Activated T-helper 9 cell treated with anti-CD3 and anti-CD28 coated beads, Interleukin-2, amount 50 U/mL, for 16 hours (primary cell): Measurements from ENCODE around the gene RAB39A.
"Not testable (repeated sequence)": the region's sequence is repeated elsewhere in the genome, so short reads cannot be mapped to it uniquely, and the experiment has no call there.

Experiments used
- DNase-seq: peaks from one replicate; pipeline ENCODE4 v3.0.0-alpha.2; 2020; ENCODE audit warnings: low read depth

RAB39A gene, protein sequence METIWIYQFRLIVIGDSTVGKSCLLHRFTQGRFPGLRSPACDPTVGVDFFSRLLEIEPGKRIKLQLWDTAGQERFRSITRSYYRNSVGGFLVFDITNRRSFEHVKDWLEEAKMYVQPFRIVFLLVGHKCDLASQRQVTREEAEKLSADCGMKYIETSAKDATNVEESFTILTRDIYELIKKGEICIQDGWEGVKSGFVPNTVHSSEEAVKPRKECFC

DNA sequence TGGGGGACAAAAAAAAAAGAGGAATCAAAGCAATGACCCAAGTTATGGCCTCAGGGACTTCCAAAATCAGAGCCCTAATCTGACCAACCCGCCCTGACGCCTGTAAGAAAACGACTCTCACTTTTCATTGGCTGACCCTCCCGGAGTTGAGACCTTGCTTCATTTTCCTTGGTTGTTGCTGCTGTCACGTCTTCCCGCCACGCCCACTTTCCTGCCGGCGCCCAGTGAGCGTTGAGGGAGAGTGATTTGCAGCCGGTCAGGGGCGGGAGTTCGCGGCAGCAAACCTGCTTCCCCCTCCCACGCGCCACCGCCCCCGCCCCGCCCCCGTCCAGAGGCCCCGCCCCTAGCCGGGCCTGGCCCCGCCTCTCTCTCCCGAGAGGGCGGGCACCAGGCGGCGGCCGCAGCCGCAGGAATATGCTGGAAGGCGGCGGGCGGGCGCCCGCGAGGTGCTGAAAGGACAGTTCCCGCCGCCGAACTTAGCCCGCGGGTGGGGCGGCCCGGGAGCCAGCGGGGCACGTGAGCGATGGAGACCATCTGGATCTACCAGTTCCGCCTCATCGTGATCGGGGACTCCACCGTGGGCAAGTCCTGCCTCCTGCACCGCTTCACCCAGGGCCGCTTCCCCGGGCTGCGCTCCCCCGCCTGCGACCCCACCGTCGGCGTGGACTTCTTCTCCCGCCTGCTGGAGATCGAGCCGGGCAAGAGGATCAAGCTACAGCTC, at the start of gene RAB39A:
Gene RAB39A, plus strand, starts transcription at position 403 of the 721 bp plus-strand sequence. Its CDS starts 121 bp downstream, at position 524.
- DNase-seq: peak; percentile 39

DNA sequence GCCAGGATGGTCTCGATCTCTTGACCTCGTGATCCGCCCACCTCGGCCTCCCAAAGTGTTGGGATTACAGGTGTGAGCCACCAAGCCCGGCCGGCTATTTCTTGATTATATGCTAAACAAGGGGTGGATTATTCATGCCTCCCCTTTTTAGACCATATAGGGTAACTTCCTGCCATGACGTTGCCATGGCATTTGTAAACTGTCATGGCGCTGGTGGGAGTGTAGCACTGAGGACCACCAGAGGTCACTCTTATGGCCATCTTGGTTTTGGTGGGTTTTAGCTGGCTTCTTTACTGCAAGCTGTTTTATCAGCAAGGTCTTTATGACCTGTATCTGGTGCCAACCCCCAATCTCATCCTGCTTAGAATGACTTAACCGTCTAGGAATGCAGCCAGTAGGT, 46.8 kb upstream of the RAB39A start:
- not testable (repeated sequence) for DNase-seq

DNA sequence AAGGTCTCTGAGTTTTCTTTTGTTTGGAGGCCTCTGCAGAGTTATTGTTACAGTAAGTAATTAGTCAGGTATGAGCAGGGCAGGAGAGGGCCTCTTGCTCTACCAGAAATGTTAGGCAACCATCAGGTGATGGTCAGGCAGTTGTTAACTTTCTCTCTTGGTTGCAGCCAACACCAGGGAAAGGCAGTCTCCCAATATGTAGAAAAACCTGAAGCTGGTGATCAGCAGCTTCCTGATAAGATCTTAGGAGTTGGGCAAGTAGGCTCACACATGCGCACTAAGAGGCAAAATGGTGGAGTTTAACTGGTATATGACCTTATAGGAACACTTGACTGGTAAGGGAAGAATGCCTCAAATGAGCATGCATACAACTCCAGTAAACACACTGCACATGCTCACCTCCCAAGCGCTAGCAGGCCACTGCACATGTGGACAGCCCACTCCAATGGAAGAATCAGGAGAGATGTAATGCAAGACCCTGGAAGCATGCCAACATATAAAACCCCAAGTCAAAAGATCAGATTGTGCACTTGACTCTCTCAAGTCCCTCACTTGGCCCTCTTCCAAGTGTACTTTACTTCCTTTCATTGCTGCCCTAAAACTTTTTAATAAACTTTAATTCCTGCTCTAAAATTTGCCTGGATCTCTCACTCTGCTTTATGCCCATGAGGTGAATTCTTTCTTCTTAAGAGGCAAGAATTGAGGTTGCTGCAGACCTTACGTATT, 46.0 kb upstream of the RAB39A start:
- DNase-seq: no peak

- DNase-seq: no peak
Measured at GRCh38 chr11:107898270-107898669, 30.0 kb upstream of the RAB39A start.

DNA sequence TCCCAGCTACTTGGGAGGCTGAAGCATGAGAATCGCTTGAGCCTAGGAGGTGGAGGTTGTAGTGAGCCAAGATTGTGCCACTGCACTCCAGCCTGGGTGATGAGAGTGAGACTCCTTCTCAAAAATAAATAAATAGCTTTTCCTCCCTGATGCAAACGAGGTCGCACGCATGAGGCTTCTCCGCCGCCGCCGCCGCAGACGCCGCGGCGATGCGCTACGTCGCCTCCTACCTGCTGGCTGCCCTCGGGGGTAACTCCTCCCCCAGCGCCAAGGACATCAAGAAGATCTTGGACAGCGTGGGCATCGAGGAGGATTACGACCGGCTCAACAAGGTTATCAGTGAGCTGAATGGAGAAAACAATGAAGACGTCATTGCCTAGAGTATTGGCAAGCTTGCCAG, 20.0 kb upstream of the RAB39A start:
- no peak for DNase-seq

GRCh38 chr11:107912415-107912814, 15.8 kb upstream of the RAB39A start:
- DNase-seq: not testable (repeated sequence)

- DNase-seq: no peak
Measured at GRCh38 chr11:107915229-107915628, 13.0 kb upstream of the RAB39A start.

DNA sequence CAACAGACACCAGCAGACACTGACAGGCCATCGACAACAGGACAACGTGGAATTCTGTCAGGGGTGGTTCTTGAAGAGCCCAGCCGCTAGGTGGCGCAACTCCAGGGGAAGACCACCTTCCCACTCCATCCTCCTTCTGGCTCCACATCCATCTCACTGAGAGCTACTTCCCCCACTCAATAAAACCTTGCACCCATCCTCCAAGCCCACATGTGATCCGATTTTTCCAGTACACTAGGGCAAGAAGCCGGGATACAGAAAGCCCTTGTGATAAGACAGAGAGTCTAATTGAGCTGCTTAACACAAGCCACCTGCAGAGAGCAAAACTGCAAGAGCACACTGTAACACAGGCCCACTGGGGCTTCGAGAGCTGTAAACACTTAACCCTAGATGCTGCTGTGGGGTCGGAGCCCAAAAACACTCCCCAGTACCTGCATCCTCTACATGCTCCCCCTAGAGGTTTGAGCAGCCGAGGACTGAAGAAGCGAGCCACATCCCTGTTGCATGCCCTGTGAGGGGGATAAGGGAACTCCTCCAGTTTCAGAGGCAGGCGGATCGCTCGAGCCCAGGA, 11.5 kb upstream of the RAB39A start:
- no peak for DNase-seq

GRCh38 chr11:107921997-107922396, 6.3 kb upstream of the RAB39A start:
- DNase-seq: no peak

DNA sequence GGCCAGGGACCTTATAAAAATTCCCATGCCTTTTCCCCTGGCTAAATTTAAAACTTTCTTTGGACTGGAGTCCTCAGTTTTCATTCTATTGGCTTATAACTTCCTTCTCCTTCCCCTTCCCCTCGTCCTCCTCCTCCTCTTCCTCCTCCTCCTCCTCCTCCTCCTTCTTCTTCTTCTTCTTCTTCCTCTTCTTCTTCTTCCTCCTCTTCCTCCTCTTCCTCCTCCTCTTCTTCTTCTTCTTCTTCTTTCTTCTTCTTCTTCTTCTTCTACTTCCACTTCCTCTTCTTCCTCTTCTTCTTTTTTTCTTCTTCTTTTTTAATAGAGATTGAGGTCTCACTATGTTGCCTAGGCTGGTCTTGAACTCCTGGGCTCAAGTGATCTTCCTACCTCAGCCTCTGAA, 4.7 kb upstream of the RAB39A start:
- DNase-seq: not testable (repeated sequence)

DNA sequence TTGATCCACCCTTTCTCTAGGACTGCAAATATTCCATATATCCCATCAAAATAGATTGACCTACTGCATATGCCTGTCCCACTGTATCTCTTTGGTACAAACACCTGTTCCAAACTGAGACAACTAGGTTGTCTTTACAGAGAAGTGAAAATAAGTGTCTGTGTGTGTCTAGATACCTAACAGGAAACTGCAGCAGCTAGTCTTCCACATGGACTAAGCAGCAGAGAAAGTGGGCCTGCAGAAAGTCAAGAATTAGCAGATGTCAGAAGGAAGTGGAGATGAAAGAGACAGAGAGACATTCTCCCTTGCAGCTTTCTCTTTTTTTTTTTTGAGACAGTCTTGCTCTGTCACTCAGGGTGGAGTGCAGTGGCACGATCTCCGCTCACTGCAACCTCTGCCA, 3.9 kb upstream of the RAB39A start:
- DNase-seq: no peak

- DNase-seq: no peak
Measured at GRCh38 chr11:107927559-107927958, 689 bp upstream of the RAB39A start.

DNA sequence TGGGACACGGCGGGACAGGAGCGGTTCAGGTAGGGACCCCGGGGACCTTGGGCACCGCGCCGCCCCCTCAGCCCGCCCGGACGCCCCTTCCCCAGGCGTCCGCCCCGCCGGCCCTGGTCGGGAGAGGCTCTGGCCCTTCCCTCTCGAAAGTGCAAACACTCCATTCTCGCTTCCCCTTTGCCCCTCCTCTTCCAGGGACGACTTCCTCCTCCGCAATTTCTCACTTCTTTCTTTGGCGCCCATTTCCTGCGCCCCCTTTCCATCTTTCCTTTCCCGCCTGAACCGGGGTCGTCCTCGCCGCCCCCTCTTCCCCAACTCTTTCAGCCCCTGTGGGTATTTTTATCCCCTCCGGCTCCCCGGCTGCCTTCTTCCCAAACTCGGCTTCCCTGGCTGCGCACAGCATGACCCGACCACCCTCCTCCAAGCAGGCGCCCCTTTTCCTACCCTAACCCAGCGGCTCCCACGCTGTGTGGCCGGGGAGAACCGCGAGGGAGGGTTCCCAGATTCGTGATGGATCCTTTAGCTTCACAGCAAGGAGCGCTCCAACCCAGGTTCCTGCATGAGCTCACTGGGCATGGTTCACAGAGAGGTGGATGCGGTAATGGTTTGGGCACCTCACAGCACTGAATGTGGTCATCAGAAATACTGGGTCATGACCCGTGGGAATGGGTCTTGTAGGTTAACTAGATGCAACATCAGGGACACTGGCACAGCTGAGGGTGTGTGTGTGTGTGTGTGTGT, 689 bp downstream of the RAB39A start:
- DNase-seq: no peak

- no peak for DNase-seq
Measured at GRCh38 chr11:107929611-107930200, 1.5 kb downstream of the RAB39A start.

GRCh38 chr11:107931206-107931605, 3.0 kb downstream of the RAB39A start:
- no peak for DNase-seq

DNA sequence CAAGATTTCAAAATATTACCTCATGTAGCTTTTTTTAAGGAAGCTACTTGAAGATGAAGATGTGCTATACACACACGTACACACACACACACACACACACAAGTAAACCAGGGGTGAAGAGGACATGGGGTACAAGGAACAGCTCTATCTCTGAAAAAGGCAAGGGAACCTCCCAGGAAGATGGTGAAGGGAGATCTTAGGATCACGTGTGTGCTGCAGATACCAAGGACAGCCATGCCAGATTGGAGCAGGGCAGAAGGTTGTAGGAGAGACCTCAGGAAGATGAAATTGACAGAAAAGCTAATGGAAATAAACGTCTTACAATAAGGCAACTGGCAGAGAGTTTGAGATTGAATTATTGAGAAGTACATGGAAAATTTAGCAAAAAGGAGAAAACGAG, 19.7 kb downstream of the RAB39A start:
- no peak for DNase-seq

DNA sequence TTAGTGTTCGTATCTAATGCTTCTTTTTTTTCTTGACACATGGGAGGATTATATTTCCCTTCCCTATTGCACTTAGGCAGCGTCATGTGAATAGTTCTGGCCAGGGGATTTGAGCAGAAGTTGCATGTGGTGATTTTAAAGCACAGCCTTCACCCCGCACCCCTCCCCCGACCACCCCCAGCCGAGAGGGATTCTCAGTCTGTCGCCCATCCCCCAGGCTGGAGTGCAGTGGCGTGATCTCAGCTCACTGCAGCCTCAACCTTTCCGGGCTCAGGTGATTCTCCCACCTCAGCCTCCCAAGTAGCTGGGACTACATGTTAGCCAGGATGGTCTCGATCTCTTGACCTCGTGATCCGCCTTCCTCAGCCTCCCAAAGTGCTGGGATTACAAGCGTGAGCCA, 20.1 kb downstream of the RAB39A start:
- DNase-seq: not testable (repeated sequence)

DNA sequence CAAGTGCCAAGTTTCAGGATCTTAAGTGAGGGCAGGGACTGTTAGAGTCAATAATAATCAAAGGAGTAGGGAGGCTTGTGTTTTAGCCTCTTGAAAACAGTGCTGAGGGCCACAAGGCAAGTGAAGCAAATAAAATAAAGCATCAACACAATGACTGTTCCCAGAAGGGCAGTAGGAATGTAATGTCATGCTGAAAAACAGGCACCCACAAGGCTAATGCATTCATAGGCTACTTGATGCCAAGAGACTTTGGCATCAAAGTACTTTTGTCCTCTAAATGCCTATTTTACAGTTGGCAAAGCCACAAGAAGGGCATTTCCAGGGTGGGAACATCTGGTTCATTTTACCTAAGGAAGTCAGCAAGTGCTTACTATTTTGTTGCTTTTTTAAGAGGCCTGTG, 22.9 kb downstream of the RAB39A start:
- no peak for DNase-seq

DNA sequence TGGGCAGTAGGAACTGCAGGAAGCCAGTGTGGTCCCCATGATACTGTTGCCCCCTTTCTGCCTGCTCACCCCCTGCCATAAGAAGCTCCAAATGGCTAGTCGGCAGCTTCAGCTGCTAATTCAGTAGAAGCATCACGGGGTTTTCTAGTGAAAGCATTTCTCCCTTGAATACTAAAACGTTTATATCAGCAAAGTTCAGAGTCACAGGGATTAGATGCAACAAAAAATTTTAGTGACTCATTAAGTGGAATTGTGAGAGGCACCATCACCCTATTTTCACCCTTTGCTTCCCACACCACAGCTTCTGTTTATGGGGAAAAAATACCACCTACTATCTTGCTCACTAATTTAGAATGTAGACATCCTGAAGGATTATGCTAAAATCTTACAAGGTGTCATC, 25.2 kb downstream of the RAB39A start:
- no peak for DNase-seq

DNA sequence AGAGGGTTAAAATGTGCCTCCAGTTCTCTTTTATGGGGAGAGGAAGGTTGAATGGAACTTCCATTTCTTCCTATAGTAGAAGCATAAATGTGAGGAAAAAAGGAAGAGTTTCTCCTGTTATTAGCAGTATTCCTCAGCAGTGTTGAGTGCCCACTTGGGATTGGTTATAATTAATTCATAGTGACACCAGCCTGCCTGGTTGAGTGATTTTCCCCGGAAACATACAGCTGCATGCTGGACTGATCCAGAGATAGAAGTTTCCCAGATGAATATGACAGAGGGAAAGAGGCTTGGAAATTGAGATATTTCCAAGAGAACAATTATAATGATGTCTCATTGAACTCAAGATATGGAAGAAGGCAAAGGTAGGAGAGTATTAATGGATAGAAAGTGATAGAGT, 28.3 kb downstream of the RAB39A start:
- no peak for DNase-seq

DNA sequence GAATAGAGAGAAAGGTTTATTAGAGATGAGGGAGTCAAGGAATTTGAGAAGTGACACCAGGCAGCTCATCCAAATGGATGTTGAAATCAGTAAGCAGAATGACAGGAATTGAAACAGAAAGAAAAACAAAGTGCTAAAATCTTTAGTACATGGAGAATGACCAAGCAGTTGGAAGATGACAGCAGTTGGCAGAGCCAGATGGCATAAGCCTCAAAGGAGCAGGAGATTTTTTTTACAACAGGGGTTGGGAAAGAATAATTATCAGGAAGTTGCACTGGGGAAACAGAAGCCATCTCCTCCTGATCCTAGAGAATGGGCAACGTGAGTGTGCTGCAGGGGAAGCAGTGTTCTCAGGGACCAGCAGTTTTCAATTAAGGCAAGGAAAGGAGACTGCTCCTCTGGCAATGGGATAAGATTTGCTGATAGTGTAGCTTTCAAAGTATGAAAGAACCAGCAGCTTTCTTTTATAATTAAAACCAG, 28.9 kb downstream of the RAB39A start:
- no peak for DNase-seq

DNA sequence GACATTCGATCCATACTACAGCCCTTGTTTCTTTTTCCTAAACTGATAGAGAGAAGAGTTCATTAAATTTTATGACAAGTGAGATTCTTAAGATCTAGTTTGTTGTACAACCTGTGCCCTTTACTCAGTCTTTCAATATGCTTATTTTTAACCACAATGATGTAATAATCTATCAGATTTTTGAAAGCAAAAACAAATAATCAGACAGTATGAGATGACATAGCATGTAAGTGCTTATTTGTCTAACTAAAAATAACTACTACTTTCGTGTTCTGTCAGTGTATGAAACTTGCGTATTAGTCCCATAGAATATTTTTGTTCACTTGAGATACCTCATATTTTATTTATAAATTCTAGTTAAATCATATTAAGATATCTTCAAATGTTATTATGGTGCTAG, 33.2 kb downstream of the RAB39A start:
- DNase-seq: no peak
